Measurements from ENCODE around the gene ITGB4.

DNA sequence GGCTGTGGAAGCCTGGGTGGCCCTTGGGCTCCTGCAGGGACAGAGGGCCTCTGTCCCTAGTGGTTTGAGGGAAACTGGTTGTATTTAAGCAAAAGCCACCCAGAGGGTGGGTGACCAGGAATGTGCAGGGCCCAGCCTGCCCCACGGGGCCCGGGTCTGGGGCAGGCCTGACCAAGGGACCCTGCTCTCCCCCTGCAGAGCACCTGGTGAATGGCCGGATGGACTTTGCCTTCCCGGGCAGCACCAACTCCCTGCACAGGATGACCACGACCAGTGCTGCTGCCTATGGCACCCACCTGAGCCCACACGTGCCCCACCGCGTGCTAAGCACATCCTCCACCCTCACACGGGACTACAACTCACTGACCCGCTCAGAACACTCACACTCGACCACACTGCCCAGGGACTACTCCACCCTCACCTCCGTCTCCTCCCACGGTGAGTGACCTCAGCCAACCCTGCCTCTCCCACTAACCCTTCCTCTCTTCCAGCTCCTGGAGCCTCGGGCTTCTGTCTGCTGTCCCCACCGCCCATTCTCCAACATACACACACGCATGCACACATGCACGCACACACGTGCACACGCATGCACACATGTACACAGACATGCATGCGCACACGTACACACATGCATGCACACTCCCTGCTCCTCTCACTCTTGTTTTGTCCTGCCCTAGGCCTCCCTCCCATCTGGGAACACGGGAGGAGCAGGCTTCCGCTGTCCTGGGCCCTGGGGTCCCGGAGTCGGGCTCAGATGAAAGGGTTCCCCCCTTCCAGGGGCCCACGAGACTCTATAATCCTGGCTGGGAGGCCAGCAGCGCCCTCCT is 33.3 kb downstream of the ITGB4 start:
- TF ChIP-seq, protein P1, sequence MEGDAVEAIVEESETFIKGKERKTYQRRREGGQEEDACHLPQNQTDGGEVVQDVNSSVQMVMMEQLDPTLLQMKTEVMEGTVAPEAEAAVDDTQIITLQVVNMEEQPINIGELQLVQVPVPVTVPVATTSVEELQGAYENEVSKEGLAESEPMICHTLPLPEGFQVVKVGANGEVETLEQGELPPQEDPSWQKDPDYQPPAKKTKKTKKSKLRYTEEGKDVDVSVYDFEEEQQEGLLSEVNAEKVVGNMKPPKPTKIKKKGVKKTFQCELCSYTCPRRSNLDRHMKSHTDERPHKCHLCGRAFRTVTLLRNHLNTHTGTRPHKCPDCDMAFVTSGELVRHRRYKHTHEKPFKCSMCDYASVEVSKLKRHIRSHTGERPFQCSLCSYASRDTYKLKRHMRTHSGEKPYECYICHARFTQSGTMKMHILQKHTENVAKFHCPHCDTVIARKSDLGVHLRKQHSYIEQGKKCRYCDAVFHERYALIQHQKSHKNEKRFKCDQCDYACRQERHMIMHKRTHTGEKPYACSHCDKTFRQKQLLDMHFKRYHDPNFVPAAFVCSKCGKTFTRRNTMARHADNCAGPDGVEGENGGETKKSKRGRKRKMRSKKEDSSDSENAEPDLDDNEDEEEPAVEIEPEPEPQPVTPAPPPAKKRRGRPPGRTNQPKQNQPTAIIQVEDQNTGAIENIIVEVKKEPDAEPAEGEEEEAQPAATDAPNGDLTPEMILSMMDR (IDR thresholded peaks at IDR 0.05; ENCODE audit: low read length): no peak
- no peak for TF ChIP-seq EZH2 (optimal IDR thresholded peaks at IDR 0.05; ENCODE audit: low read depth, low read length)
